Measurements from ENCODE around the gene AFAP1. TPM values are rescaled to one million over a fixed set of nuclear protein-coding genes. Genes with fewer than 3 reads are reported as not detected.

Gene AFAP1
- total RNA-seq, 1 donor from 2014 or later = 31.9 TPM

DNA sequence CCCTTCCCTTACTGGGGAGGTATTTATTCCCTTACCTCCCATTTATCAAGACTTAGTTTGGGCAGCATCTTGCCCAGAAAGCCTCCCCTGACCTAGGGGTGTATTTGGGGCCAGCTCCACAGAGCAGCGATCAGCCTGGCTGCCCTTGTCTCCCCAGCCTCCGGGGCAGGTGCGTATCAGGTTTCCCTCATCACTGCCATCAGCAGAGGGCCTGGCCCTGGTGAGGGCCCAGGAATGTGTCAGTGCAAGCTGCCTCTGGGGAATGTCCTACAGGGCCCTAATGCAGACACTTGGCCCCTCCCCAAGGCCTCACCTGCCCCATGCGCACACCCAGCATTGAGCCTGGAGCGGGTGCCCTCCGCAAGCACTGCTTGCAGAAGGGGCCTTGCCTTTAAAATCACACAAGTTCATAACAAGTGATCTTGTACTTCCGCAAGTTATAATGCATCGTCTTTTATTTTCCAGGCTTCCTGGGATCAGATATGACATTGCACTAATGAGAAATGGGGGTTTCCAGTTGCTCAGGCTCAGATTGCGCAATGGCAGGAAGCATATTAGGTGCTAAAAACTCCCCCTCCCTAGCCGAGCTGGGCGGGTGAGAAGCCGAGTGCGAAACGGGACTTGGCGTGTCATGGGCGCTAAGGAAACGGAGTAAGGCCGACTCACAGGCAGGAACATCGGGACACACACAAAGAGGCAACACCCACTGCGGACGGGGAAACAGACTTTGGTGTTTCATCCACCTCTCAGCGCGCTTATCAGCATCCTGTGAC, 25.4 kb upstream of the AFAP1 start:
- Mint-ChIP-seq H3K36me3 (ENCODE audit: insufficient read depth) (no peaks in the 10 kb centered on the region), H3K27me3 (peaks cover 3% of the 10 kb centered on the region), H3K27ac (no peak overlapping the region), H3K4me3 (ENCODE audit: low read depth) (no peak overlapping the region), H3K9me3 (ENCODE audit: low read depth) (no peaks in the 10 kb centered on the region), H3K4me1 (ENCODE audit: low read depth) (peaks cover 12% of the 10 kb centered on the region)
- DNase-seq (ENCODE audit: low spot score, unreplicated experiment) = no peak
- TF ChIP-seq, protein P1, sequence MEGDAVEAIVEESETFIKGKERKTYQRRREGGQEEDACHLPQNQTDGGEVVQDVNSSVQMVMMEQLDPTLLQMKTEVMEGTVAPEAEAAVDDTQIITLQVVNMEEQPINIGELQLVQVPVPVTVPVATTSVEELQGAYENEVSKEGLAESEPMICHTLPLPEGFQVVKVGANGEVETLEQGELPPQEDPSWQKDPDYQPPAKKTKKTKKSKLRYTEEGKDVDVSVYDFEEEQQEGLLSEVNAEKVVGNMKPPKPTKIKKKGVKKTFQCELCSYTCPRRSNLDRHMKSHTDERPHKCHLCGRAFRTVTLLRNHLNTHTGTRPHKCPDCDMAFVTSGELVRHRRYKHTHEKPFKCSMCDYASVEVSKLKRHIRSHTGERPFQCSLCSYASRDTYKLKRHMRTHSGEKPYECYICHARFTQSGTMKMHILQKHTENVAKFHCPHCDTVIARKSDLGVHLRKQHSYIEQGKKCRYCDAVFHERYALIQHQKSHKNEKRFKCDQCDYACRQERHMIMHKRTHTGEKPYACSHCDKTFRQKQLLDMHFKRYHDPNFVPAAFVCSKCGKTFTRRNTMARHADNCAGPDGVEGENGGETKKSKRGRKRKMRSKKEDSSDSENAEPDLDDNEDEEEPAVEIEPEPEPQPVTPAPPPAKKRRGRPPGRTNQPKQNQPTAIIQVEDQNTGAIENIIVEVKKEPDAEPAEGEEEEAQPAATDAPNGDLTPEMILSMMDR (IDR thresholded peaks at IDR 0.05; ENCODE audit: unreplicated experiment) = no peak

DNA sequence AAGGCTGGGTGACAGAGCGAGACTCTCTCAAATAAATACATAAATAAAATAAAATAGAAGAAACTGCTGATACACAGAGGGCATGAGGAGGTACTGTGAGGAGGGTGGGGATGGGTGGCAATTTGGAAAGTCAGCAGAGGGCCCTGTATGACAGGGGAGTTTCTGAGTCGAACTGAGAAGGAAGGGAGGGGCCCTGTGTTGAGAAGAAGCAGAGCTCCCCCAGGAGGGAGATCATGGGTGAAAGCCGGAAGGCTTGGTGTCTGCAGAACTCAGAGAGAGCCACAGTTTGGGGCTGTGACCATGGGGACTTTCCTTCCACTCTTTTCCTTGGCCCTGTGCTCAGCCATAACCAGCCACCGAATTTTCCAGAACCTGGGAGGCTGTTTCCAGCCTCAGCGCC, 24.8 kb upstream of the AFAP1 start:
- TF ChIP-seq, protein P1 (IDR thresholded peaks at IDR 0.05; ENCODE audit: unreplicated experiment) = no peak
- peaks cover 3% of the 10 kb centered on the region for H3K27me3 Mint-ChIP-seq
- H3K4me3 Mint-ChIP-seq (ENCODE audit: low read depth) = no peak overlapping the region
- no peak for DNase-seq (ENCODE audit: low spot score, unreplicated experiment)
- no peak overlapping the region for H3K27ac Mint-ChIP-seq
- H3K36me3 Mint-ChIP-seq (ENCODE audit: insufficient read depth) = no peaks in the 10 kb centered on the region
- H3K9me3 Mint-ChIP-seq (ENCODE audit: low read depth) = no peaks in the 10 kb centered on the region
- peaks cover 6% of the 10 kb centered on the region for H3K4me1 Mint-ChIP-seq (ENCODE audit: low read depth)

DNA sequence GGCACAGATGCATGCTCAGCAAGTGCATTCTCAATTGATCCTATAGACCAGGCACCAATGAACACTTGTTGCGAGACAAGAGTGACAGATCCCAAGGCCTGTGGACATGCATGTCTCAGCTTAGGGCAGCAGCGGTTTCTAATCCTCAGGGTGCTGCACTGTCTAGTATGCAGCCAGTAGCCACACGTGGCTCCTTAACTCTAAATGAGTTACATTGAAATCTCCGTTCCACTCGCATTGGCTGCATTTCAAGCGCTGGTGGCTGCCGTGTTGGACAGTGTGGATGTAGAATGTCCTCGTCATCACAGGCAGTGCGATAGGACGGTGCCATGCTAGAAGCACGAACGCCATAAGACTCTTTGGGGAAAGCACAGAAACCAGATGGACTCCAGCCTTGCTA, 24.0 kb upstream of the AFAP1 start:
- Mint-ChIP-seq H3K36me3 (ENCODE audit: insufficient read depth) (no peaks in the 10 kb centered on the region), H3K4me3 (ENCODE audit: low read depth) (no peak overlapping the region), H3K9me3 (ENCODE audit: low read depth) (no peaks in the 10 kb centered on the region), H3K4me1 (ENCODE audit: low read depth) (peaks cover 9% of the 10 kb centered on the region), H3K27me3 (peaks cover 3% of the 10 kb centered on the region), H3K27ac (no peak overlapping the region)
- DNase-seq (ENCODE audit: low spot score, unreplicated experiment) = no peak
- TF ChIP-seq, protein P1 (IDR thresholded peaks at IDR 0.05; ENCODE audit: unreplicated experiment) = no peak

DNA sequence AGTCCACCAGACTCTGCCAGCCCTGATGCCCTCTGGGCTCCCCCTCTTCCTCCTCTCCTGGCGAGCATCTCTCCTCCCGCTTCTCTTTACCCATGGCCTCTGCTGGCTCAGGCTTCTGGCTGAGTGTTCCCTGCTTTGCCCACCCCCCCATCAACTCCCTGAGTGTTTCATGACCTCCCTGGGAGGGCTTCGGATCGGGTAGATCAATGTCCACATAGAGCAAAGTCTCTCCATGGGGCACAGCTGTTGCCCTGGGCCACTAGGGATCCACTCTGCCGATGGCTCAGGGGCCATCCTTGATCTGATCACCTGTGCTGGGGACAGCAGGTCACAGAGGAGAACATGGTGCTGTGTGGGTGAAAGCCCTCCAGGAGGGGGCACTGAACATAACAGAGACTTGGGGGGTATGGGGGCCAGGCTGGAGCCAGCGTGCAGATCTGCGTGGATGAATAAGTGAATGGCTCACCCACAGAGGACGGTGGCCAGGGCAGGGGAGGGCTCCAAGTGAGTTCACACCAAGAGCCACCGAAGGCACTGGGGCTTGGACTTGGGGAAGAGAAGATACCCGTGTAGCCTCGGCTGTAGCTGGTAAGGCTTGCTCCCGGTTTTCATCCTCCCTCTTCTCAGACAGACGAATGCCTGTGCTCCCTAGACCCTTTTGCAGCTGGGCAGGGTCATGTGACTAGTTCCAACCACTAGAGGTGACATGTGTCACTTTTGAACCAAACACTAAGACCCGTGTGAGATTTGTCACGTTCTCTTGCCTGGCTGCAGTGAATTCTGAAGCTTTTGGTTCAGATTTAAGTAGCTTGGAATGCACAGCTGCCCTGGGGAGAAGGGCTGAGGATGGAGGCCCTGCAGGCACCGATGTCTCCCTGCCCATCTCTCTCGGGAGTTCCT, 23.2 kb upstream of the AFAP1 start:
- H3K4me3 Mint-ChIP-seq (ENCODE audit: low read depth) = no peak overlapping the region
- no peaks in the 10 kb centered on the region for H3K9me3 Mint-ChIP-seq (ENCODE audit: low read depth)
- H3K4me1 Mint-ChIP-seq (ENCODE audit: low read depth) = peaks cover 12% of the 10 kb centered on the region
- peaks cover 3% of the 10 kb centered on the region for H3K27me3 Mint-ChIP-seq
- no peak for DNase-seq (ENCODE audit: low spot score, unreplicated experiment)
- TF ChIP-seq, protein P1 (IDR thresholded peaks at IDR 0.05; ENCODE audit: unreplicated experiment) = no peak
- H3K27ac Mint-ChIP-seq = no peak overlapping the region
- no peaks in the 10 kb centered on the region for H3K36me3 Mint-ChIP-seq (ENCODE audit: insufficient read depth)
